Measurements from ENCODE around the gene RASL12. TPM values are rescaled to one million over a fixed set of nuclear protein-coding genes. Genes with fewer than 3 reads are reported as not detected.

RASL12 gene
- total RNA-seq, 1 donor from 2014 or later: 5.8 TPM

DNA sequence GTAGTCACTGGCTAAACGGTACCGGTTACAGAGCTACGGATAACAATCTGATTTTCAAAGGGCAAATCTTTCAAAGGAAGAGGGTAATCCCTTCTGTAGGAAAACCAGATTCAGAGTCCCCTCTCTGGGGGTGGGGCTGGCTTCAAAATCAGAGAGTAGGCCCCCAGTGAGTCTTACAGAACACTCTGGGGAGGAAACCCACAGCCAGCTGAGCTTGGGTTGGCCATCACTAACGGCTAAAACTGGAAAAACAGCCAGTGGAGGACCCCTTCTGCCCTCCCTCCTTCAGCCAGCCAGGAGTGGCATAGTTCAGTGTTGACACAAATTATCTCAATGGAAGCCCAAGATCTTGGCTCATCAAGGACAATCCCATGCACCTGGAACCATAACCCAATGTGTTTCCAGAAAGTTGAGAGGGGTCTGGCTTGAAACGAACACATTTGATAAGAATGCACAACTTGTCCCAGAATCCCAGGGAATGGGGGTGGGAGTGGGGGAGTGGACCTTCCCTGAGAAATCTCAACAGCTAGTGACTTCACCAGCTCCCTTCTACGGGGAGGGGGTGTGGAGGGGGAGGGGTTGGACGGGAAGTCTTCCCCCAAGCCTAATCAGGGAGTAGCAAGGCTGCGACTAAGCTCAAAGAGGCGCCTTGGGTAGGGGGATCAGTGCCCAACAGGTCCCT, 1.0 kb downstream of the RASL12 start:
- Histone ChIP-seq H3K4me2 (peak overlapping the region; percentile 95), H3K4me3 (peak overlapping the region; percentile 51), H3K27ac (no peak overlapping the region), H3K79me2 (ENCODE audit: low read depth) (no peaks in the 10 kb centered on the region), H3K9me3 (ENCODE audit: low read depth) (no peaks in the 10 kb centered on the region), H3K4me1 (peaks cover 30% of the 10 kb centered on the region), H3K27me3 (peaks cover 30% of the 10 kb centered on the region), H4K20me1 (ENCODE audit: low read depth) (no peaks in the 10 kb centered on the region), H3K9ac (no peak overlapping the region), H2AFZ (replicated peaks) (peak overlapping the region; percentile 83), H3K36me3 (no peaks in the 10 kb centered on the region), H3F3A (ENCODE audit: low read depth) (peaks cover 37% of the 10 kb centered on the region)
- no peak for TF ChIP-seq EZH2phosphoT487 (IDR thresholded peaks at IDR 0.05)
- no peak for TF ChIP-seq EZH2 (IDR thresholded peaks at IDR 0.05)
- TF ChIP-seq, protein P1, sequence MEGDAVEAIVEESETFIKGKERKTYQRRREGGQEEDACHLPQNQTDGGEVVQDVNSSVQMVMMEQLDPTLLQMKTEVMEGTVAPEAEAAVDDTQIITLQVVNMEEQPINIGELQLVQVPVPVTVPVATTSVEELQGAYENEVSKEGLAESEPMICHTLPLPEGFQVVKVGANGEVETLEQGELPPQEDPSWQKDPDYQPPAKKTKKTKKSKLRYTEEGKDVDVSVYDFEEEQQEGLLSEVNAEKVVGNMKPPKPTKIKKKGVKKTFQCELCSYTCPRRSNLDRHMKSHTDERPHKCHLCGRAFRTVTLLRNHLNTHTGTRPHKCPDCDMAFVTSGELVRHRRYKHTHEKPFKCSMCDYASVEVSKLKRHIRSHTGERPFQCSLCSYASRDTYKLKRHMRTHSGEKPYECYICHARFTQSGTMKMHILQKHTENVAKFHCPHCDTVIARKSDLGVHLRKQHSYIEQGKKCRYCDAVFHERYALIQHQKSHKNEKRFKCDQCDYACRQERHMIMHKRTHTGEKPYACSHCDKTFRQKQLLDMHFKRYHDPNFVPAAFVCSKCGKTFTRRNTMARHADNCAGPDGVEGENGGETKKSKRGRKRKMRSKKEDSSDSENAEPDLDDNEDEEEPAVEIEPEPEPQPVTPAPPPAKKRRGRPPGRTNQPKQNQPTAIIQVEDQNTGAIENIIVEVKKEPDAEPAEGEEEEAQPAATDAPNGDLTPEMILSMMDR (IDR thresholded peaks at IDR 0.05): no peak
- no peak overlapping the region for H3K27ac Mint-ChIP-seq
- peaks cover 32% of the 10 kb centered on the region for H3K4me1 Mint-ChIP-seq
- H3K36me3 Mint-ChIP-seq: no peaks in the 10 kb centered on the region
- H3K9me3 Mint-ChIP-seq: peaks cover 4% of the 10 kb centered on the region
- H3K4me3 Mint-ChIP-seq: peak overlapping the region; percentile 71
- H3K27me3 Mint-ChIP-seq (ENCODE audit: insufficient read depth, low read depth): peaks cover 23% of the 10 kb centered on the region
- peak; percentile 45 for DNase-seq (ENCODE audit: low spot score)

DNA sequence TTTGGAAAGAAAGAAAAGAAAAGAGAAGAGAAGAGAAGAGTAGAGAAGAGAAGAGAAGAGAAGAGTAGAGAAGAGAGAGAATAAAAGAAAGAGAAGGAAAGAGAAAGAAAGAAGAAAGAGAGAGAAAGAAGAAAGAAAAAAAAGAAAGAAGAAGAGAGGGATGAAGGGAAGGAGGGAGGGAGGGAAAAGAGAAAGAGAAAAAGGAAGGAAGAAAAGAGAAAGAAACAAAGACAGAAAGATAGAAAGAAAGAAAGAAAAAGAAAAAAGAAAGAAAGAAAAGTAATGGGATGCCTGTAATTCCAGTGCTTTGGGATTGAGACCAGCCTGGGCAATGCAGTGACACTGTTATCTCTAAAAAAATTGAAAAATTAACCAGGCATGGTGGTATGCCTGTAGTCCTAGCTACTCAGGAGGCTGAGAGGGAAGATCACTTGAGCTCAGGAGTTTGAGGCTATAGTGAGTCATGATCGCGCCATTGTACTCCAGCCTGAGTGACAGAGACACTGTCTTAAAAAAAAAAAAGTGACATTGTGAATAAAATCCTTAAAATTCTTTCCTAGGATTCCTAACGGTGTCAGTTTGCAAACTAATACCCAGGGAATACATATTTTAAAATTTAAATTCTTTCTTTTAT, 1.7 kb downstream of the RASL12 start:
- Histone ChIP-seq H3K4me3 (peak overlapping the region; percentile 51), H3K9me3 (ENCODE audit: low read depth) (no peaks in the 10 kb centered on the region), H4K20me1 (ENCODE audit: low read depth) (no peaks in the 10 kb centered on the region), H3K4me1 (peaks cover 30% of the 10 kb centered on the region), H3K4me2 (peak overlapping the region; percentile 95), H3K27ac (no peak overlapping the region), H3K36me3 (no peaks in the 10 kb centered on the region), H3F3A (ENCODE audit: low read depth) (peaks cover 37% of the 10 kb centered on the region), H2AFZ (replicated peaks) (no peak overlapping the region), H3K27me3 (peaks cover 30% of the 10 kb centered on the region), H3K79me2 (ENCODE audit: low read depth) (no peaks in the 10 kb centered on the region), H3K9ac (no peak overlapping the region)
- H3K9me3 Mint-ChIP-seq: peaks cover 4% of the 10 kb centered on the region
- DNase-seq (ENCODE audit: low spot score): peak; percentile 30
- H3K4me3 Mint-ChIP-seq: no peak overlapping the region
- H3K4me1 Mint-ChIP-seq: peaks cover 29% of the 10 kb centered on the region
- H3K27me3 Mint-ChIP-seq (ENCODE audit: insufficient read depth, low read depth): peaks cover 23% of the 10 kb centered on the region
- TF ChIP-seq, protein P1 (IDR thresholded peaks at IDR 0.05): no peak
- no peak for TF ChIP-seq EZH2 (IDR thresholded peaks at IDR 0.05)
- no peak for TF ChIP-seq EZH2phosphoT487 (IDR thresholded peaks at IDR 0.05)
- no peaks in the 10 kb centered on the region for H3K36me3 Mint-ChIP-seq
- H3K27ac Mint-ChIP-seq: no peak overlapping the region

DNA sequence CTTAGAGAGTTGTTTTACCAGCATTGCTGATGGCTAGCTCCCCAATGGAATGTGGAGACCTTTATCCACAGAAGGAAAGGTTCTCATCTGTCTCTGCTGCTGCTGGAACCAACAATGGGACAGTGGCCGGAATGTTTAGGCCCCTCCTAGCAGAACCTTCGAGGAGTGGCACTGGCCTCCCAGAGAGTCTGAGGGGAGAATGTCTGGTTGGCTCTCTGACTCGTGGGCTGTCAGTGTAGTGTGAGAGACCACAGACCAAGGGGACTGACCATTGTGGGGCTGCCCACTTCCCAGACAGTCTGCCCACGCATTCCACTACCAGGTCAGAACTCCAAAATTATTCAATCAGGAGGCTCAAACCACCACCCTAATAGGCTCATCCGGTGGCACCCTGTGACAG, 5.1 kb downstream of the RASL12 start:
- peaks cover 4% of the 10 kb centered on the region for H3K9me3 Mint-ChIP-seq
- Histone ChIP-seq H3K27ac (no peak overlapping the region), H3K9me3 (ENCODE audit: low read depth) (no peaks in the 10 kb centered on the region), H3K4me2 (no peak overlapping the region), H3K4me1 (peaks cover 27% of the 10 kb centered on the region), H3K36me3 (no peaks in the 10 kb centered on the region), H3F3A (ENCODE audit: low read depth) (peaks cover 26% of the 10 kb centered on the region), H3K79me2 (ENCODE audit: low read depth) (no peaks in the 10 kb centered on the region), H4K20me1 (ENCODE audit: low read depth) (no peaks in the 10 kb centered on the region), H3K4me3 (no peak overlapping the region), H3K9ac (no peak overlapping the region), H2AFZ (replicated peaks) (no peak overlapping the region), H3K27me3 (peaks cover 10% of the 10 kb centered on the region)
- peaks cover 19% of the 10 kb centered on the region for H3K4me1 Mint-ChIP-seq
- no peaks in the 10 kb centered on the region for H3K36me3 Mint-ChIP-seq
- DNase-seq (ENCODE audit: low spot score): no peak
- H3K4me3 Mint-ChIP-seq: no peak overlapping the region
- peaks cover 13% of the 10 kb centered on the region for H3K27me3 Mint-ChIP-seq (ENCODE audit: insufficient read depth, low read depth)
- no peak overlapping the region for H3K27ac Mint-ChIP-seq
- TF ChIP-seq EZH2phosphoT487 (IDR thresholded peaks at IDR 0.05) (no peak), EZH2 (IDR thresholded peaks at IDR 0.05) (no peak)
- TF ChIP-seq, protein P1 (IDR thresholded peaks at IDR 0.05): no peak
